Pancreas (tissue), 10 donors: ENCODE measurements around the gene CCT5. TPM values are rescaled to one million over a fixed set of nuclear protein-coding genes. Genes with fewer than 3 reads are reported as not detected.

Experiments
- ATAC-seq, 4 donors: fragments of 200-7000 bp; cut with Tn5 transposase; one replicate each; pipeline versions ENCODE4 v1.8.0 to v1.9.1; 2020; ENCODE audit warnings: mild to moderate bottlenecking in 4 of 4, moderate library complexity in 4 of 4
- DNase-seq, 6 donors: peaks; one replicate each; pipeline ENCODE4 v3.0.0-alpha.2; 2020
- FAIRE-seq: peaks from 2 replicates; lab custom pipeline; 2012; peaks lifted over from hg19 to GRCh38; lab: Jason Lieb, UNC
- H3K27ac ChIP-seq, 4 donors: fragments of 200-600 bp; sonication (generic); 1 replicate in 3 of 4; 2 replicates in 1 of 4; pipeline versions ENCODE4 v1.5.0 to v1.8.0; 2020
- H3K27me3 ChIP-seq, 4 donors: fragments of 200-600 bp; one replicate each; pipeline ENCODE4 v1.8.0; 2021
- H3K36me3 ChIP-seq, 3 donors: fragments of 200-600 bp; sonication (generic) in 1 of 3; one replicate each; pipeline versions ENCODE4 v1.5.0 to v1.8.0; 2020 to 2021
- H3K4me1 ChIP-seq, 3 donors: fragments of 200-600 bp; one replicate each; pipeline ENCODE4 v1.8.0; 2021
- H3K4me3 ChIP-seq, 4 donors: fragments of 200-600 bp; sonication (generic) in 2 of 4; one replicate each; pipeline versions ENCODE4 v1.5.0 to v1.8.0; 2020 to 2021
- H3K9me3 ChIP-seq, 4 donors: fragments of 200-600 bp; one replicate each; pipeline ENCODE4 v1.8.0; 2021
- CTCF ChIP-seq, 4 donors: fragments of 200-600 bp; sonication (generic) in 3 of 4; IDR thresholded peaks; one replicate each; pipeline versions ENCODE4 v1.5.0 to v1.8.0; 2021; ENCODE audit warnings: antibody characterized with exemption in 4 of 4
- WGBS, 2 donors: extraction: QIAGEN DNeasy Blood & Tissue Kit; methylation state at CpG; one replicate each; pipeline ENCODE4 v1.1.7; 2013; 5-methylcytosine and 5-hydroxymethylcytosine counted together
- intact Hi-C, 3 donors: fragments of 100-400 bp; cut with DNase I; formaldehyde crosslinking; loops; one replicate each; pipeline versions ENCODE4 v1.11.1 to v1.14.2; 2022
- polyA plus RNA-seq, 2 donors: library from polyadenylated mRNA; stranded (reverse); fragments of 200-250 nt; gene quantifications; one replicate each; pipeline ENCODE4 v1.2.3, GENCODE V29; 2013
- total RNA-seq, 6 donors: library from RNA; stranded (reverse); fragmentation: NEBNext Ultra II Directional in 4 of 6; extraction: Animal tissue kit (Norgen Biotek cat#: 25700) in 4 of 6; gene quantifications; one replicate each; pipeline versions ENCODE4 v1.2.1 to v1.2.4, GENCODE V29; 2021 to 2023
- donor health status: healthy with polysubstance abuse.
- donor health status: DM: no; HTN: no; CAD: no; lungs with moderate emphysema.
- donor health status: DM: no; HTN: no; CAD: no.
- donor health status: control.
- donor health status: control.
- donor health status: Bipolar disorder and iron deficiency.
- donor health status: DM: yes; HTN: yes; CAD: no.
- donor health status: DM: no; HTN: no; CAD: no.
- donor health status: DM: no; HTN: no; CAD: no.
- donor health status: DM: yes; HTN: yes; CAD: no.

The CCT5 gene
- total and polyA plus RNA-seq, 8 donors, result 33.7 to 75.6 (median 60.0) TPM

- ATAC-seq, result no peak
- WGBS, 2 donors, result 85 to 93% methylated on average over 11 of the region's 11 CpGs
Observed at GRCh38 chr5:10229306-10230048, 20.6 kb upstream of the CCT5 start.

GRCh38 chr5:10232386-10232785 lies 17.7 kb upstream of the CCT5 start:
- no peak for TF ChIP-seq CTCF (IDR thresholded peaks at IDR 0.05)
- DNase-seq (no peak), FAIRE-seq (no peak), ATAC-seq (no peak)
- H3K4me1 ChIP-seq, result no peaks in the 10 kb centered on the region
- H3K27me3 ChIP-seq, result no peaks in the 10 kb centered on the region
- no peaks in the 10 kb centered on the region for H3K9me3 ChIP-seq
- intact Hi-C loops, result no loop called here
- WGBS, 2 donors, result 95 to 96% methylated on average over 9 of the region's 9 CpGs
- H3K4me3 ChIP-seq, result no peak overlapping the region
- peaks cover 0 to 14% (median 0%) of the 10 kb centered on the region in 3 donors for H3K36me3 ChIP-seq
- H3K27ac ChIP-seq, result no peak overlapping the region

More at GRCh38 chr5:10229306-10230048, 20.6 kb upstream of the CCT5 start:
- DNase-seq (no peak), FAIRE-seq (no peak)
- H3K36me3 ChIP-seq, result peaks cover 0 to 5% (median 0%) of the 10 kb centered on the region in 3 donors
- no peaks in the 10 kb centered on the region for H3K4me1 ChIP-seq
- no peaks in the 10 kb centered on the region for H3K9me3 ChIP-seq
- no peak overlapping the region for H3K27ac ChIP-seq
- intact Hi-C loops, result no loop called here
- TF ChIP-seq CTCF (IDR thresholded peaks at IDR 0.05), result no peak
- H3K27me3 ChIP-seq, result no peaks in the 10 kb centered on the region
- no peak overlapping the region for H3K4me3 ChIP-seq

- no peak for ATAC-seq
- peaks cover 0 to 14% (median 0%) of the 10 kb centered on the region in 3 donors for H3K36me3 ChIP-seq
- no peak overlapping the region for H3K27ac ChIP-seq
- no peak for FAIRE-seq
- H3K27me3 ChIP-seq, result no peaks in the 10 kb centered on the region
- no peaks in the 10 kb centered on the region for H3K4me1 ChIP-seq
- intact Hi-C loops, result no loop called here
- TF ChIP-seq CTCF (IDR thresholded peaks at IDR 0.05), result no peak
- DNase-seq, result no peak
- no peaks in the 10 kb centered on the region for H3K9me3 ChIP-seq
- 77 to 78% methylated on average over 7 of the region's 7 CpGs for WGBS, 2 donors
- H3K4me3 ChIP-seq, result no peak overlapping the region
Observed at GRCh38 chr5:10233011-10233410, 17.1 kb upstream of the CCT5 start.

- no peak for TF ChIP-seq CTCF (IDR thresholded peaks at IDR 0.05)
- WGBS, 2 donors, result 61 to 63% methylated on average over 7 of the region's 7 CpGs
- H3K27ac ChIP-seq, result no peak overlapping the region
- peaks cover 0 to 14% (median 0%) of the 10 kb centered on the region in 3 donors for H3K36me3 ChIP-seq
- DNase-seq (no peak), ATAC-seq (peak in 2 of 4 donors; percentile 47 to 68), FAIRE-seq (no peak)
- no peaks in the 10 kb centered on the region for H3K4me1 ChIP-seq
- H3K4me3 ChIP-seq, result no peak overlapping the region
- no peaks in the 10 kb centered on the region for H3K27me3 ChIP-seq
- intact Hi-C loops, result no loop called here
- H3K9me3 ChIP-seq, result no peaks in the 10 kb centered on the region
Observed at GRCh38 chr5:10233505-10233904, 16.6 kb upstream of the CCT5 start.

GRCh38 chr5:10235350-10235749 lies 14.7 kb upstream of the CCT5 start:
- no peak for TF ChIP-seq CTCF (IDR thresholded peaks at IDR 0.05)
- no peak overlapping the region for H3K4me3 ChIP-seq
- H3K9me3 ChIP-seq, result no peaks in the 10 kb centered on the region
- no peak for DNase-seq
- H3K4me1 ChIP-seq, result no peaks in the 10 kb centered on the region
- WGBS, 2 donors, result 87 to 89% methylated on average over 8 of the region's 8 CpGs
- FAIRE-seq, result no peak
- H3K27ac ChIP-seq, result no peak overlapping the region
- no peaks in the 10 kb centered on the region for H3K27me3 ChIP-seq
- ATAC-seq, result no peak
- intact Hi-C loops, result no loop called here
- H3K36me3 ChIP-seq, result peaks cover 0 to 21% (median 0%) of the 10 kb centered on the region in 3 donors
